ENCODE results near the gene ZNF710. TPM values are rescaled to one million over a fixed set of nuclear protein-coding genes. Genes with fewer than 3 reads are reported as not detected.

Gene ZNF710
- total and polyA plus RNA-seq, 9 of the 15 experiments (the other 6 are each of a cell fraction or from before 2014, with no cell fraction given) = 0.56 to 14.2 (median 5.2) TPM

- no peak for TF ChIP-seq HINFP (tag; conservative IDR thresholded peaks at IDR 0.05; ENCODE audit: low read depth)
- TF ChIP-seq EP300 (IDR thresholded peaks at IDR 0.05; ENCODE audit: low read length) = no peak
- no peak for TF ChIP-seq CREM (IDR thresholded peaks at IDR 0.05; ENCODE audit: low read depth)
Observed at GRCh38 chr15:90062973-90063769, 62.0 kb downstream of the ZNF710 start (continued).

GRCh38 chr15:90063770-90064247 lies 62.7 kb downstream of the ZNF710 start:
- Histone ChIP-seq H3K4me1 (replicated peaks in 1 of 2; ENCODE audit: control insufficient read depth in 2 of 2, insufficient read depth in 2 of 2, low read length in 2 of 2) (peaks cover 50 to 61% of the 10 kb centered on the region in 2 experiments), H3K9ac (ENCODE audit: insufficient read depth in 1 of 2, low read depth in 2 of 2, low read length in 2 of 2) (peak overlapping the region in 1 of 2 experiments; percentile 80; a peak in 2 of 4 replicates), H3K4me2 (ENCODE audit: insufficient read depth, low read length) (no peak overlapping the region; the same call in 1 of the 2 replicates), H3K4me3 (no peak overlapping the region), H3K79me2 (ENCODE audit: control insufficient read depth, insufficient read depth, low read length) (peaks cover 7% of the 10 kb centered on the region; the same call in 2 of the 3 replicates), H2AFZ (ENCODE audit: low read depth, low read length) (peak overlapping the region; percentile 56), H4K20me1 (replicated peaks; ENCODE audit: control insufficient read depth, insufficient read depth, low read length) (no peaks in the 10 kb centered on the region), H3K9me1 (ENCODE audit: control insufficient read depth, insufficient read depth, low read length) (no peaks in the 10 kb centered on the region), H3K27ac (ENCODE audit: extremely low read depth, low read depth, low read length) (peak overlapping the region; percentile 46; the same call in 1 of the 3 replicates), H3K36me3 (ENCODE audit: control insufficient read depth, insufficient read depth, low read length) (no peaks in the 10 kb centered on the region; the same call in 1 of the 3 replicates), H3K9me3 (replicated peaks; ENCODE audit: control insufficient read depth, insufficient read depth, low read depth, low read length) (no peaks in the 10 kb centered on the region), H3K27me3 (ENCODE audit: control insufficient read depth in 2 of 2, insufficient read depth in 2 of 2, low read length in 2 of 2) (no peaks in the 10 kb centered on the region)
- CTCF ChIA-PET (ENCODE audit: low intra/inter-chr PET ratio) = no interaction called here
- in situ Hi-C loops (cut with MboI) = no loop called here
- BruUV-seq (replicated peaks) = no TSS peak
- peak in 3 of 4 experiments; percentile 31 to 63 (median 37) for DNase-seq (ENCODE audit: extremely low read depth in 1 of 4, low spot score in 3 of 4)
- ATAC-seq = peak; percentile 12; the same call in 2 of the 3 replicates
- intact Hi-C loops (cut with micrococcal nuclease) = no loop called here
- peak; percentile 77 for FAIRE-seq
- 47% methylated on average over 10 of the region's 11 CpGs for WGBS (ENCODE audit: insufficient coverage, low coverage, missing lambda C conversion rate)
- POLR2A ChIA-PET = interaction anchor here (0.6 kb wide), 1 partner anchor 11 kb away, joined by 4 read pairs; no protein-coding TSS in a partner anchor
- no peak for TF ChIP-seq HDGF (IDR thresholded peaks at IDR 0.05)
- TF ChIP-seq ZNF707 (CRISPR knock-in tag; conservative IDR thresholded peaks at IDR 0.05) = no peak
- TF ChIP-seq ZEB2 (IDR thresholded peaks at IDR 0.05) = peak; percentile 51; the same call in 1 of the 2 replicates
- TF ChIP-seq RFX7 (CRISPR knock-in tag; IDR thresholded peaks at IDR 0.05) = no peak
- 0 out of 2 replicates have a peak, but pooled peaks have one; percentile 22 for TF ChIP-seq VEZF1 (CRISPR knock-in tag; IDR thresholded peaks at IDR 0.05)
- TF ChIP-seq CSDE1 (IDR thresholded peaks at IDR 0.05) = no peak
- no peak for TF ChIP-seq NRF1 (conservative IDR thresholded peaks at IDR 0.05 in 1 of 2, IDR thresholded peaks at IDR 0.05 in 1 of 2)
- no peak for TF ChIP-seq NFIC (IDR thresholded peaks at IDR 0.05)
- TF ChIP-seq SP1 (CRISPR knock-in tag; IDR thresholded peaks at IDR 0.05) = no peak
- TF ChIP-seq SPI1 (IDR thresholded peaks at IDR 0.05; ENCODE audit: borderline replicate concordance, low read depth, low read length) = peak; percentile 53; the same call in 1 of the 2 replicates
- no peak for TF ChIP-seq POU5F1 (IDR thresholded peaks at IDR 0.05; ENCODE audit: borderline replicate concordance, low read depth, low read length, partially characterized antibody)
- TF ChIP-seq FOXJ3 (CRISPR knock-in tag; IDR thresholded peaks at IDR 0.05) = no peak
- TF ChIP-seq EGR1 (conservative IDR thresholded peaks at IDR 0.05) = no peak

Measured in K562 (cell line).